Activated T-cell treated with anti-CD3 and anti-CD28 coated beads, Interleukin-2, amount 50 U/mL, for 24 hours (primary cell): ENCODE data around the gene ESR2.
"Not testable (repeated sequence)": the region's sequence is repeated elsewhere in the genome, so short reads cannot be mapped to it uniquely, and the experiment has no call there.

Source experiments
- DNase-seq: peaks from one replicate; pipeline ENCODE4 v3.0.0-alpha.2; 2020
- H3K27ac Mint-ChIP-seq: 2 replicates; pipeline ENCODE4 v1.8.0; 2020; ENCODE audit warnings: mild to moderate bottlenecking, mixed read lengths
- H3K27me3 Mint-ChIP-seq: 2 replicates; pipeline ENCODE4 v1.8.0; 2020; ENCODE audit warnings: mixed read lengths
- H3K36me3 Mint-ChIP-seq: 2 replicates; pipeline ENCODE4 v1.8.0; 2020; ENCODE audit warnings: low read depth, mixed read lengths
- H3K4me1 Mint-ChIP-seq: 2 replicates; pipeline ENCODE4 v1.8.0; 2020; ENCODE audit warnings: low read depth, mixed read lengths
- H3K4me3 Mint-ChIP-seq: 2 replicates; pipeline ENCODE4 v1.8.0; 2020; ENCODE audit warnings: mild to moderate bottlenecking, moderate library complexity, mixed read lengths
- H3K9me3 Mint-ChIP-seq: 2 replicates; pipeline ENCODE4 v1.8.0; 2020; ENCODE audit warnings: mixed read lengths

The ESR2 gene

GRCh38 chr14:64187331-64187730, 106.8 kb downstream of the ESR2 start:
- H3K36me3 Mint-ChIP-seq = peaks cover 74% of the 10 kb centered on the region
- H3K4me1 Mint-ChIP-seq = peaks cover 6% of the 10 kb centered on the region
- H3K27me3 Mint-ChIP-seq = no peaks in the 10 kb centered on the region
- H3K9me3 Mint-ChIP-seq = no peaks in the 10 kb centered on the region
- H3K4me3 Mint-ChIP-seq = no peak overlapping the region
- DNase-seq = no peak
- H3K27ac Mint-ChIP-seq = no peak overlapping the region

- H3K4me1 Mint-ChIP-seq = peaks cover 4% of the 10 kb centered on the region
- H3K9me3 Mint-ChIP-seq = no peaks in the 10 kb centered on the region
- peaks cover 73% of the 10 kb centered on the region for H3K36me3 Mint-ChIP-seq
These were observed 107.7 kb downstream of the ESR2 start for GRCh38 chr14:64186231-64187129.

GRCh38 chr14:64185184-64185583, 109.0 kb downstream of the ESR2 start:
- Mint-ChIP-seq H3K27ac (no peak overlapping the region), H3K36me3 (peaks cover 71% of the 10 kb centered on the region), H3K4me1 (peaks cover 1% of the 10 kb centered on the region), H3K9me3 (no peaks in the 10 kb centered on the region), H3K4me3 (no peak overlapping the region), H3K27me3 (no peaks in the 10 kb centered on the region)
- DNase-seq = no peak

More at GRCh38 chr14:64186231-64187129, 107.7 kb downstream of the ESR2 start:
- H3K27me3 Mint-ChIP-seq = no peaks in the 10 kb centered on the region
- no peak overlapping the region for H3K27ac Mint-ChIP-seq
- no peak for DNase-seq
- H3K4me3 Mint-ChIP-seq = no peak overlapping the region

GRCh38 chr14:64184103-64184729, 110.0 kb downstream of the ESR2 start:
- Mint-ChIP-seq H3K27me3 (no peaks in the 10 kb centered on the region), H3K27ac (no peak overlapping the region), H3K4me1 (peaks cover 1% of the 10 kb centered on the region), H3K9me3 (no peaks in the 10 kb centered on the region), H3K4me3 (no peak overlapping the region), H3K36me3 (peaks cover 70% of the 10 kb centered on the region)
- no peak for DNase-seq

- not testable (repeated sequence) for H3K4me3 Mint-ChIP-seq, DNase-seq, H3K27ac Mint-ChIP-seq, H3K4me1 Mint-ChIP-seq, H3K9me3 Mint-ChIP-seq, H3K27me3 Mint-ChIP-seq
- peaks cover 68% of the 10 kb centered on the region for H3K36me3 Mint-ChIP-seq
These were observed 111.3 kb downstream of the ESR2 start for GRCh38 chr14:64182908-64183307.

- H3K27ac Mint-ChIP-seq = no peak overlapping the region
- no peaks in the 10 kb centered on the region for H3K9me3 Mint-ChIP-seq
- H3K4me1 Mint-ChIP-seq = peaks cover 30% of the 10 kb centered on the region
These were observed 115.4 kb downstream of the ESR2 start for GRCh38 chr14:64178814-64179213.

GRCh38 chr14:64176330-64176729, 117.8 kb downstream of the ESR2 start:
- Mint-ChIP-seq H3K4me3 (no peak overlapping the region), H3K4me1 (peaks cover 30% of the 10 kb centered on the region), H3K36me3 (peaks cover 66% of the 10 kb centered on the region), H3K27ac (peak overlapping the region; percentile 48), H3K27me3 (no peaks in the 10 kb centered on the region), H3K9me3 (no peaks in the 10 kb centered on the region)
- DNase-seq = no peak

More at GRCh38 chr14:64178814-64179213, 115.4 kb downstream of the ESR2 start:
- Mint-ChIP-seq H3K36me3 (peaks cover 66% of the 10 kb centered on the region), H3K27me3 (no peaks in the 10 kb centered on the region), H3K4me3 (no peak overlapping the region)
- no peak for DNase-seq

GRCh38 chr14:64174922-64175782, 119.0 kb downstream of the ESR2 start:
- DNase-seq = no peak
- Mint-ChIP-seq H3K4me3 (no peak overlapping the region), H3K27ac (peak overlapping the region; percentile 86), H3K27me3 (no peaks in the 10 kb centered on the region), H3K9me3 (no peaks in the 10 kb centered on the region), H3K4me1 (peaks cover 30% of the 10 kb centered on the region), H3K36me3 (peaks cover 64% of the 10 kb centered on the region)

- H3K36me3 Mint-ChIP-seq = peaks cover 71% of the 10 kb centered on the region
- no peak for DNase-seq
- no peaks in the 10 kb centered on the region for H3K27me3 Mint-ChIP-seq
- peaks cover 10% of the 10 kb centered on the region for H3K4me1 Mint-ChIP-seq
- peak overlapping the region; percentile 18 for H3K27ac Mint-ChIP-seq
- no peaks in the 10 kb centered on the region for H3K9me3 Mint-ChIP-seq
- no peak overlapping the region for H3K4me3 Mint-ChIP-seq
These were observed 124.0 kb downstream of the ESR2 start for GRCh38 chr14:64170181-64170580.

- Mint-ChIP-seq H3K27me3 (no peaks in the 10 kb centered on the region), H3K27ac (no peak overlapping the region), H3K4me3 (no peak overlapping the region), H3K9me3 (no peaks in the 10 kb centered on the region), H3K4me1 (no peaks in the 10 kb centered on the region), H3K36me3 (peaks cover 85% of the 10 kb centered on the region)
- DNase-seq = no peak
These were observed 134.6 kb downstream of the ESR2 start for GRCh38 chr14:64159588-64159987.

- H3K27ac Mint-ChIP-seq = no peak overlapping the region
- DNase-seq = no peak
- no peak overlapping the region for H3K4me3 Mint-ChIP-seq
- H3K27me3 Mint-ChIP-seq = no peaks in the 10 kb centered on the region
- H3K4me1 Mint-ChIP-seq = no peaks in the 10 kb centered on the region
- H3K36me3 Mint-ChIP-seq = peaks cover 84% of the 10 kb centered on the region
- no peaks in the 10 kb centered on the region for H3K9me3 Mint-ChIP-seq
These were observed 135.6 kb downstream of the ESR2 start for GRCh38 chr14:64158608-64159007.

GRCh38 chr14:64149921-64150320, 144.2 kb downstream of the ESR2 start:
- no peaks in the 10 kb centered on the region for H3K27me3 Mint-ChIP-seq
- H3K36me3 Mint-ChIP-seq = peaks cover 76% of the 10 kb centered on the region
- H3K4me1 Mint-ChIP-seq = no peaks in the 10 kb centered on the region
- H3K4me3 Mint-ChIP-seq = no peak overlapping the region
- no peak for DNase-seq
- H3K27ac Mint-ChIP-seq = no peak overlapping the region
- no peaks in the 10 kb centered on the region for H3K9me3 Mint-ChIP-seq

- no peaks in the 10 kb centered on the region for H3K9me3 Mint-ChIP-seq
- no peaks in the 10 kb centered on the region for H3K27me3 Mint-ChIP-seq
- H3K27ac Mint-ChIP-seq = no peak overlapping the region
- H3K36me3 Mint-ChIP-seq = peaks cover 80% of the 10 kb centered on the region
- H3K4me1 Mint-ChIP-seq = no peaks in the 10 kb centered on the region
- DNase-seq = no peak
- no peak overlapping the region for H3K4me3 Mint-ChIP-seq
These were observed 146.9 kb downstream of the ESR2 start for GRCh38 chr14:64147126-64147790.

- Mint-ChIP-seq H3K9me3 (no peaks in the 10 kb centered on the region), H3K4me3 (no peak overlapping the region), H3K36me3 (peaks cover 74% of the 10 kb centered on the region), H3K27ac (no peak overlapping the region), H3K27me3 (no peaks in the 10 kb centered on the region), H3K4me1 (no peaks in the 10 kb centered on the region)
- no peak for DNase-seq
These were observed 156.4 kb downstream of the ESR2 start for GRCh38 chr14:64137657-64138290.
